OCI-LY7 (cell line): Measurements from ENCODE around the gene EEF1AKMT2.
"Not testable (repeated sequence)": the region's sequence is repeated elsewhere in the genome, so short reads cannot be mapped to it uniquely, and the experiment has no call there.

Experiments used
- CTCF ChIP-seq: fragments of 200-600 bp; sonication (generic); conservative IDR thresholded peaks from 2 replicates; pipeline ENCODE4 v1.5.1; 2014; ENCODE audit warnings: mild to moderate bottlenecking, antibody characterized with exemption, low read length, moderate library complexity, mixed read lengths
- EZH2phosphoT487 ChIP-seq: fragments of 200-600 bp; sonication (generic); IDR thresholded peaks from 2 replicates; pipeline ENCODE4 v1.6.1; 2018; ENCODE audit warnings: low read depth, borderline replicate concordance, mild to moderate bottlenecking, mixed run types, antibody characterized with exemption, low read length, moderate library complexity, mixed read lengths

GRCh38 chr10:124782900-124783299 lies 8.8 kb downstream of the EEF1AKMT2 start:
- TF ChIP-seq CTCF, EZH2phosphoT487: not testable (repeated sequence)
